GM19193 (cell line): Measurements from ENCODE around the gene GNB1.

Experiments
- POLR2A ChIP-seq: IDR thresholded peaks from 4 replicates; pipeline ENCODE4 v1.6.1; 2011; ENCODE audit not compliant: insufficient read depth, insufficient read length; ENCODE audit errors: extremely low read depth

The GNB1 gene

DNA sequence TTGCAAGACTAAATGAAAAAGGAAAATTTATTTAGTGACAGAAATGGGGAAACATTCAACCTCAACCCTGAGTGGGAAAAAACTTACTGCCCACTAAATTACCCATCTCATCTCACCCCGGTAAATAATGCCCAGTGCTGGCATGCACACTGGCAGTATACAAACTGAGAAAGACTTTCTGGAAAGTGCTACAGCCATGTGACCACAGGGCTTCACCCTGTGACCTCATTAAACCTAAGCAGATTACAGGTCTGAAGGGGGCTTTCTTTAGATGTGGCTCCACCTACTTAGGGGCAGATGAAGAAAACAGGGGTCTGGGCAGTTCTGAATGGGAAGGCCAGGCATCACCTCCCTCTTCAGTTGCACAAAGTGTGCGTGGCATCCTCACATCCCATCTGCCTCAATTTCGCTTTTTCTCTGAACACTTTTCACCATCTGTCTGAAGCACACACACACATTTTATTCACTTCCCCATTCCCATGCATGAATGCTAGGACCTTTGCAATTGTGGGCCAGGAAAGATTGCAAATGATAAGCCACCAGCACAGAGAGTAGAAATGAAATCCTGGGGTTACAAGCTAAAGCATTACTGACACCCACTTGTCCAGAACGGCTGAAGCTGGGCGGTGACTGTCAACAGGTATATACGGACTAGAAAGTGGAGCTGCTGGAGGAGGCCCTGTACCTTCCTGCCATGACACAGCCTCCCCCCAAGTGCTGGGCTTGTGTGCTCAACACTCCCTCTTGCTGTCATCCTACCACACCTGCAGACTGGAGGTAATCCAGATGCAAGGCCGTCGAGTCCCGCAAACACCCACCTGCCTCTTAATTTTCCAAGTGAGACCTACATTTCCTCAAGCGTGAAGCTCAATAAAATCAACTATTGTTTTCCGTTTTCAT, 115.3 kb downstream of the GNB1 start:
- TF ChIP-seq POLR2A: no peak

DNA sequence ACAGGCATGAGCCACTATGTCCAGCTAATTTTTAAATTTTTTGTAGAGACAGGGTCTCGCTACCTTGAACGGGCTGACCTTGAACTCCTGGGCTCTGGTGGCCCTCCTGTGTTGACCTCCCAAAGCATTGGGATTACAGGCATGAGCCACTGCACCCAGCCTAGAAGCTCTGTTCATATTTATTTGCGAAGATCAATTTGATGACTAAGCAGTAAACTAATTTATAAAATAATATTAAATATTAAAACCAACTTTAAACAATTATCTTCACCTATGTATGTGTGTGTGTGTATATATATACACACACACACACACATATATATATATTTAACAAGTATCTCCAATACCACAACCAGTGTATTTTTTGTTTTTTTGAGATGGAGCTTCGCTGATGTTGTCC, 117.0 kb downstream of the GNB1 start:
- no peak for TF ChIP-seq POLR2A

DNA sequence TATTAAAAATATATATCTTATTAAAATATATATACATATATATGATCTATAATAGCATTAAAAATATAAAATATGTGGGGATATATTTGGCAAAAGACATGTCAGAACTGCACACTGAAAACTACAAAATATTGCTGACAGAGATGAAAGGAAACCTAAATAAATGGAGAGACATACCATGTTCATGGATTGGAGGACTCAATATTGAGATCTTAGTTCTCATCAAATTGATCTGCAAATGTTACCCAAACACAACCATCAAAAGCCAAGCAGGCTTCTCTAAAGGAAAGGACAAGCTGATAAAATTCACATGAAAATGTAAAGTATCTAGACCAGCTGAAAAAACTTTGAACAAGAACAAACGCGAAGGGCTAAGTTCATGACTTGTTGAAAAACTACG, 119.8 kb downstream of the GNB1 start:
- no peak for TF ChIP-seq POLR2A

DNA sequence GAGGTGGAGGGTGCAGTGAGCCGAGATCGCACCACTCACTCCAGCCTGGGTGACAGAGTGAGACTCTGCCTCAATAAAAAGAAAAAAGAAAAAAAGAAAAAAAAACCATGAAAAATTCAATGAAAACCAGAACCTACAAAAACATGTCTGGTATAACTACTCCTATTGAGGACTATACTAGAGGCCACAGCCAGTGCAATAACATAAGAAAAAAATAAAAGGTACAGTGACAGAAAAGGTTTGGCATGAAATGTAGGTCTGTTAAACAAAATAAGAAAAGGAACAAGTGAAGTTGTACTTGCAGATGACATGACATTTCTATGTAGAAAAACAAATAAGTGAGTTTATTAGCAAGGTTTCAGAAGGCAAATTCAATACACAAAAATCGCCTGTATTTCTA, 120.8 kb downstream of the GNB1 start:
- TF ChIP-seq POLR2A: no peak

DNA sequence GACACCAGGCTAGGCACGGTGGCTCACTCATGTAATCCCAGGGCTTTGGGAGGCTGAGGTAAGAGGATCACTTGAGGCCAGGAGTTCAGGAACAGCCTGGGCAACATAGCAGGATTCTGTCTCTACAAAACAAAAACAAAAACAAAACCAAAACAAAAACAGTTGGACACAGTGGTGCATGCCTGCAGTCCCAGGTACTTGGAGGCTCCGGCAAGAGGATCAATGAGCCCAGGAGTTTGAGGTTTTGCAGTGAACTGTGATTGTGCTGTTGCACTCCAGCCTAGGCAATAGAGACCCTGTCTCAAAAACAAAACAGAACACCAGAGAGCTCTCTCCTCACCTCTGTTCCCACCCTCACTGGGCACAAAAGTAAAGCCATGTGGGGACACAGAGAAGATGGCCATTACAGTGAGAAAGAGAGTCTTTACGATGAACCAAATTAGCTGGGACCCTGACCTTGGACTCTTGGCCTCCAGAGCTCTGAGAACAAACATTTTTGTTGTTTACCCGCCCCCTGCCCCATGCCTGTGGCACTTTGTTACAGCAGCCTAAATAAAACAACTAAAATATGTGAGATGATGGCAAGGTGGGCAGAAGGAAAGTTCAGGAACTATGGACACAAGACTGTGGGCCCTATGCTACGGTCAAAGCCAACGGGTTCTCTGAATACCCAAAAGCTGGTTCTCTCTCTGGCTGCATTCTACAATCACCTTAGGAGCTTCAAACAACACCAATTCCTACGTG, 122.5 kb downstream of the GNB1 start:
- TF ChIP-seq POLR2A: no peak

DNA sequence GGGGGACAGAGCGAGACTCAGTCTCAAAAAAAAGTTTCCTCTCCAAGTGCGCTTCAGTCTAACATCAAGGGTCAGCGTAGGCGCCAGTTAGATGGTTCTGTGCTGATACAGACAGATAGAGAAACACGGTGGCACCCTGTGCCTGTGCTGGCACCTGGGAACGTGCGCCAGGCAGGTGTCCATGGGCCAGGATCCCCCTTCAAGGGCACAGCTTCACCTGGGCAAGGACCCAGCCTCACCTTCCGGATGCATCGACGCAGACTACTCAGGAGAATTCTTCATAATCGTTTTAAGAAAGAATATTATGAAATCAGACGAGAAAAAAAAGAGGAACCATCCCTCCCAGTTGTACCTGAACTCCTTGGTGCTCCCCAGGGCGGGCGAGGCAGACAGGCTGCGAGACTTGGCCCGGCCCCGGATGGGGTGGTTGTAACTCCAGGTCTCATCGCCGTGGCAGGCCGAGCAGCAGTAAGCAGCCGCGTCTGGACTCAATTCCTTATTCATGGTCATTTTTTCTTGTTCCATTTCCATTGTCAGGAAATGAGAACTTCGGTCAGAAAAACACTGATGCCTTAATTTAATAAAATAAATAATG, 125.9 kb downstream of the GNB1 start:
- TF ChIP-seq POLR2A: no peak

DNA sequence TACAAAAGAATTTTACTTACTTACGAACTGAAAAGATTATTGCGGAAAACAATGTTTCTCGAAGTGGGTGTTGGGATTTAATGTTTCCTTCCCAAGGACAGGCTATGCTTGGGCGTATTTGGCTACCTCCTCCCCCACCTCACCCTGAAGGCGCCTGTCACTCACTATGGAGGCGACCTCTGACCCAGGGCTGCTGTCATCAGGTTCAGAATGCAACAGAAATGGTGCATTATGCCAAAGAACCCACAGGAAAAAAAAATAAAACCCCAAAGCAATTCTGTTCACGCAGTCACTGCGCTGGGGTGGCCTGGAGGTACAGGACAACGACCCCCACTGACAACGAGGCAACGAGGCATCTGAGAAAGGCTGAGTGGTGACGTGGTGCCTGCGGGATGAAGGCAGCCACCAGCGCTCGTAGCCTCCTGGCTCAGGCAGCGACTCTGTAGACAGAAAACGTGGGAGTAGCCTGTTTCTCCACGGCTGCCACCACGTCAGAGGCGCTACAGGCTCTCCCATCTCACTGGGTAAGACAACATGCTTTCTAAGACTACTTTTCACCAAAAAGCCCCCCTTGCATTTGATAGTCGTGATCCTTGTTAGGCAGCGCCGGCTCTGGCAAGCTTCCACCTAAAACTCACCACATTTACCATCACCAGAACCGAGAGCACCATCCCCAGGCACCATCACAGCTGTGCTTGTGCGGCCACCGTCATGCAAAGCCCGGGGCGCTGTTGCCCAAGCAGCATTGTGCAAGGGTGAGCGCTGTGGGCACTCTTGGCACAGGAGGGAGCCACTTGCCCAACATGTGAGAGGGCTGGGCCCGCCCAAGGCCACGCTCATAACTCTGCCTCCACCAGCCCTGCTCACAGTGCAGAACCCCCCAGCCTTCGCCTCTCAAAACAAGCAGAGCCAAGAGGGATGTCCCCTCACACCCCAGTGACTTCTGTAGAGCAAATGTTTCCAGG, 126.9 kb downstream of the GNB1 start:
- no peak for TF ChIP-seq POLR2A

DNA sequence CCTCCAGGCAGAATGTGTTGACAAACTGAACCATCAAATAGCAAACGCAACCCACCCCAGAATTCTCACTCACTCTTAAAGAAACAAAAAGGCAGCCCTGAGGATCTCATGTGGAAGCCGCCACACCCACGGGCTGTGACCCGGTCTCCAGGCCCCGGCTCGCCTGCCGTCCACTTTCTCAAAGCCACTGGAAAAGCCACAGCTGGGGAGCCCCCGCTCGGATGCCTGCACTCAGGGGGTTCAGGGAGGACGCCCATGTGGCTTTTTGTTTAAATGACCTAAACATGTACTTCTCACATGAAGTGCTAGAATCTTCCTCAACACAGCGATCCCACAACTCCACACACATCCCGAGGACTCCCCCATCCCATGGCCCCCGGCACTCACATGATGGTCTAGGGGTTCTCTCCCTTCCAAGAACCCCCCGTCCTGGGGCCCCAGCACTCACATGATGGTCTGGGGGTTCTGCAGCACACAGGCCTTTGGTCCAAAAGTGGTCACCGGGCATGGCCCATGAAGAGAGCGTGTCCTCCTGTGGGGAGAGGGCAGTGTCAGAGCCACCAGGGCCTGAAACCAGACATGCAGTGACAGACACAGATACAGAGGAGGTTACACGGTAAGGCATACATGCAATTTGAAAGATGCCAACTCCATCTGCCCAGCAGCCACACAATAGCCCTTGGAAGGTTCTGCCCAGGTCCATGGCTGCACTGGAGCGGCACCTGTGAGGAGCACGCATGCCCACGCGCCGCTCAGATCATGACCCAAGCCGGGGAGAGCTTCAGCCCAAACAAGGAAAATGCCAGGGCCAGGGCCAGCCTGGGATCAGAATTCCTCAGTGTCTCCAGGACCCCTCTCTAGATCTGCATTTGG, 129.1 kb downstream of the GNB1 start:
- no peak for TF ChIP-seq POLR2A

DNA sequence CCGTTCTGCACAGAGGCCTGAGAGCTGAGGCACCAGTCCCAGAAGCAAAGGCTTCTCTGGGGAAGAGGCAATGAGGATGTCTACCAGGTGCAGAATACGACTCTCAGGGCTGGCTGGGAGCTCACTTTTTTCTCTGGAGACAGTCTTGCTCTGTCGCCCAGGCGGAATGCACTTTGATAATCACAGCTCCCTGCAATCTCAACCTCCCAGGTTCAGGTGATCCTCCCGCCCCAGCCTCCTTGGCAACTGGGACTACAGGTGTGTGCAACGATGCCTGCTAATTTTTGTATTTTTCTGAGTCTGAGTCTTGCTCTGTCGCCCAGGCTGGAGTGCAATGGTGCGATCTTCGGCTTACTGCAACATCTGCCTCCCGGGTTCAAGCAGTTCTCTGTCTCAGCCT, 130.2 kb downstream of the GNB1 start:
- TF ChIP-seq POLR2A: no peak

DNA sequence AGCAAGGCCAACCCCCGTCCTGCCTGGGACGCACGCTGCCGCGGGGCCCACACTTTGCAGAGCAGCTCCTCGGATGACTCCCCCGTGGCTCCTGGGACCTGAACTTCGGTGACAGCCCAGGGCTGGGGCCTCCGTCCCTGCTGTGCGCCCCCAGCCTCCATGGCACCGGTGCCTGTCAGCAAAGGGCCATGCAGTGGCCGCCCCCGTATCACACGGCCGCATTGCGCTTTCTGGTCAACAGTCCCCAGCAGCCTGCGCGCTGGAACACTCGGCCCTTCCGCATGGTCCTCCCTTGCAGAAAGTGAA, 130.6 kb downstream of the GNB1 start:
- no peak for TF ChIP-seq POLR2A

DNA sequence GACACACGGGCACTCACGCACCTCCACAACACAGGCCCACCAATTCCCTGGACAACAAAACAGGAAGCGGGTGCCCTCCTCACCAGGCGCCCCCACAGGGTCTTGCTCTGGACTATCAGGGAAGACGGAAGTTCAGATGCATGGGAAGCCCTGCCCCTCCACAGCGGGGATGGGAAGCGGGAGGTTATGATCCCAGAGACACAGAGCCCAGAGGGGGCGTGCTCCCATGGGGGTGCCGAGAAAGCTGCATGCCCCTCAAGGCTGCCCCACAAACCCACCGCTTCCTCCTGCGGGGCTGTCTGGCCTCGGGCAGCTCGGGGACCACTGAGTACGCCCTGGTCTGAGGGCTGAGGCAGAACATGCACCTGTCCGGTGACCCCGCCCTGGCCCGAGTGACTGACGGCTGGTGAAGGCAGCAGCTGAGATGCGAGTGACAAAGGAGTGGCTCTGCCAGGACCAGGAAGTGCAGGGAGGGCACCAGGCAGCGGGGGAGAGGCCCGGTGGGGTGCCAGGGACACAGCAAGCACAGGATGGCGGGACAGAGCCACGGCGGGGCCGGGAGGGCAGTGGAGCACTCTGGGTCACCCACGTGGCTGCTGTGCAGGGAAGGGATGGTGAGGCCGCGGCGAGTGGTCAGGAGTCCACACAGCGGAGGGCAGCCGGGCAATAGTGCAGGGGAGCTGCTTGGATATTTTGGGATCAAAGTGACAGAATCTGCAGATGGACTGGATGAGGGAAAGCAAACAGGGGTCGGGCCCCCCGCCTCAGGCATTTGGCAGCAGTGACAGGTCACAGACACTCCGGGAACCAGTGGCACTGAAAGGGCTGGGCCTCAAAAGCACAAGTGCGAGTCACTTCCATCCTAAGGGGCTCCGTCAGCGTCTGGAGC, 131.2 kb downstream of the GNB1 start:
- no peak for TF ChIP-seq POLR2A

DNA sequence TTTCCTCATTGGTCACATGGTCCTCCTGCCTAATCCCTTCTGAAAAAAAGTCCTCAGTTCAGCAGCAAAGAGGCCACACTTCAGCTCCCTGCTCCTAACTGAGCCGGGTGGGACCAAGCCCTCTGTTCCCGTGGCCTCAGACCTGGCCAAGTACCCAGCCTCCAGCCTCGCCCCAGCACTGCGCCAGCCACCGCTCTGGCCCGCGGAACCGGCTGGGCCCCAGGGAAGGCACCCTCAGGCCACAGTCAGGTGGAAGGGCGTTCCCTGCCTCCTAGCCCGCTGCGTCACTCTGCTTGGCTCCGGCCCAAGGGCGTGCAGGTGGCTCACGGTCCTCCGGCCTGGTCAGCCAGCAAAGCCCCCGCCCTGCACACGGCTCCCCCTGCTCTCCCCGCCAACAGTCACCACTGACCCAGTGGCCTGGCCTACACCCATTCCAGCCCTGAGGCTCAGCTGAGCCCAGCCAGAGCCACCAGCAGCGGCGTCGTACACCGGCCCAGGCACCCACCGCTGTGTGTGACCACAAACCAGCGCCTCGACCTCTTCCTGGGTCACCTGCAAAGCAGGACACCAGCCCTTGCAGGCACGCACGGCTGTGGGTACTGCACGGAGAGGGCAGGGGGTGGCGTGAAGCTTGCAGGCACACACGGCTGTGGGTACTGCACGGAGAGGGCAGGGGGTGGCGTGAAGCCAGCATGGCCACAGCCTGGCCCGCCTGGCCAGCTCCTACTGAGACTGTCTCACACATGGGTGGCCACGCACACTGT, 132.0 kb downstream of the GNB1 start:
- TF ChIP-seq POLR2A: no peak
